Liver (tissue), 9 donors: Measurements from ENCODE around the gene POLD2. TPM values are rescaled to one million over a fixed set of nuclear protein-coding genes. Genes with fewer than 3 reads are reported as not detected.

ENCODE experiments used
- DNase-seq: peaks from one replicate; pipeline ENCODE4 v3.0.0-alpha.2; 2017; ENCODE audit warnings: low spot score
- H3K27ac ChIP-seq, 2 donors: one replicate each; pipeline ENCODE4 v1.7.0; 2013; ENCODE audit warnings: inconsistent platforms in 2 of 2, low read length in 2 of 2, control low read depth in 1 of 2, low read depth in 1 of 2, mild to moderate bottlenecking in 1 of 2
- H3K27me3 ChIP-seq, 4 donors: one replicate each; pipeline versions ENCODE4 v1.6.1 to v1.7.0; 2013; ENCODE audit warnings: low read length in 3 of 4, inconsistent platforms in 1 of 4, mild to moderate bottlenecking in 1 of 4, moderate library complexity in 1 of 4; ENCODE audit not compliant: control insufficient read depth in 4 of 4, insufficient read depth in 4 of 4
- H3K36me3 ChIP-seq, 4 donors: one replicate each; pipeline versions ENCODE4 v1.6.1 to v1.7.0; 2013; ENCODE audit warnings: low read length in 3 of 4, mild to moderate bottlenecking in 3 of 4, low read depth in 1 of 4, moderate library complexity in 1 of 4; ENCODE audit not compliant: control insufficient read depth in 4 of 4, insufficient read depth in 3 of 4
- H3K4me1 ChIP-seq, 4 donors: one replicate each; pipeline versions ENCODE4 v1.6.1 to v1.7.0; 2013; ENCODE audit warnings: low read length in 3 of 4, mild to moderate bottlenecking in 3 of 4, moderate library complexity in 1 of 4; ENCODE audit not compliant: control insufficient read depth in 4 of 4, insufficient read depth in 4 of 4
- H3K4me3 ChIP-seq, 3 donors: one replicate each; pipeline versions ENCODE4 v1.6.1 to v1.7.0; 2013; ENCODE audit warnings: low read length in 3 of 3, control low read depth in 1 of 3, low read depth in 1 of 3, mild to moderate bottlenecking in 1 of 3
- H3K9ac ChIP-seq, 2 donors: one replicate each; pipeline ENCODE4 v1.7.0; 2013; ENCODE audit warnings: low read length in 2 of 2, mild to moderate bottlenecking in 2 of 2, moderate library complexity in 2 of 2, control low read depth in 1 of 2, low read depth in 1 of 2
- H3K9me3 ChIP-seq, 4 donors: one replicate each; pipeline versions ENCODE4 v1.6.1 to v1.7.0; 2013; ENCODE audit warnings: low read length in 3 of 4; ENCODE audit not compliant: control insufficient read depth in 4 of 4
- EGR1 ChIP-seq, 2 donors: IDR thresholded peaks; 2 replicates each; pipeline ENCODE4 v1.6.1; 2016 to 2018; ENCODE audit warnings: antibody characterized with exemption in 2 of 2, low read depth in 2 of 2
- GABPA ChIP-seq, 2 donors: IDR thresholded peaks in 1 of 2; conservative IDR thresholded peaks in 1 of 2; 2 replicates each; pipeline ENCODE4 v1.6.1; 2016; ENCODE audit warnings: antibody characterized with exemption in 2 of 2, mild to moderate bottlenecking in 1 of 2, moderate library complexity in 1 of 2
- HNF4A ChIP-seq, 2 donors: conservative IDR thresholded peaks; 2 replicates each; pipeline ENCODE4 v1.6.1; 2016; ENCODE audit warnings: antibody characterized with exemption in 2 of 2, mild to moderate bottlenecking in 2 of 2
- HNF4G ChIP-seq: IDR thresholded peaks from 2 replicates; pipeline ENCODE4 v1.6.1; 2016; ENCODE audit warnings: antibody characterized with exemption
- NR2F2 ChIP-seq: IDR thresholded peaks from 2 replicates; pipeline ENCODE4 v1.6.1; 2016; ENCODE audit warnings: antibody characterized with exemption
- RXRA ChIP-seq, 2 donors: IDR thresholded peaks; 2 replicates each; pipeline ENCODE4 v1.6.1; 2017 to 2018; ENCODE audit warnings: antibody characterized with exemption in 2 of 2, mild to moderate bottlenecking in 1 of 2
- SP1 ChIP-seq: IDR thresholded peaks from 2 replicates; pipeline ENCODE4 v1.6.1; 2018; ENCODE audit warnings: antibody characterized with exemption, mild to moderate bottlenecking
- TAF1 ChIP-seq: conservative IDR thresholded peaks from 2 replicates; pipeline ENCODE4 v1.6.1; 2016; ENCODE audit warnings: antibody characterized with exemption, mild to moderate bottlenecking
- YY1 ChIP-seq: IDR thresholded peaks from 2 replicates; pipeline ENCODE4 v1.6.1; 2016; ENCODE audit warnings: antibody characterized with exemption, mild to moderate bottlenecking
- WGBS: extraction: QIAGEN DNeasy Blood & Tissue Kit; methylation state at CpG from one replicate; pipeline ENCODE4 v1.1.7; 2013; 5-methylcytosine and 5-hydroxymethylcytosine counted together
- polyA plus RNA-seq, 2 donors: library from polyadenylated mRNA; stranded (reverse) in 1 of 2; unstranded in 1 of 2; fragments of 200-250 nt in 1 of 2; fragments of >200 nt in 1 of 2; fragmentation: Nextera tagmentation in 1 of 2; extraction: Ambion mirVana in 1 of 2; gene quantifications; one replicate each; pipeline versions ENCODE4 v1.2.1 to v1.2.3, GENCODE V29; 2013 to 2015
- total RNA-seq, 2 donors: library from RNA; depleted of rRNA; stranded (reverse); fragments of >200 nt; gene quantifications; one replicate each; pipeline ENCODE4 v1.2.3, GENCODE V29; 2014
- donor health status: healthy.
- donor health status: healthy.
- donor health status: healthy.
- donor health status: healthy.
- donor health status: healthy.

The POLD2 gene
- total and polyA plus RNA-seq, 4 donors: 53.9 to 101 (median 85.3) TPM

DNA sequence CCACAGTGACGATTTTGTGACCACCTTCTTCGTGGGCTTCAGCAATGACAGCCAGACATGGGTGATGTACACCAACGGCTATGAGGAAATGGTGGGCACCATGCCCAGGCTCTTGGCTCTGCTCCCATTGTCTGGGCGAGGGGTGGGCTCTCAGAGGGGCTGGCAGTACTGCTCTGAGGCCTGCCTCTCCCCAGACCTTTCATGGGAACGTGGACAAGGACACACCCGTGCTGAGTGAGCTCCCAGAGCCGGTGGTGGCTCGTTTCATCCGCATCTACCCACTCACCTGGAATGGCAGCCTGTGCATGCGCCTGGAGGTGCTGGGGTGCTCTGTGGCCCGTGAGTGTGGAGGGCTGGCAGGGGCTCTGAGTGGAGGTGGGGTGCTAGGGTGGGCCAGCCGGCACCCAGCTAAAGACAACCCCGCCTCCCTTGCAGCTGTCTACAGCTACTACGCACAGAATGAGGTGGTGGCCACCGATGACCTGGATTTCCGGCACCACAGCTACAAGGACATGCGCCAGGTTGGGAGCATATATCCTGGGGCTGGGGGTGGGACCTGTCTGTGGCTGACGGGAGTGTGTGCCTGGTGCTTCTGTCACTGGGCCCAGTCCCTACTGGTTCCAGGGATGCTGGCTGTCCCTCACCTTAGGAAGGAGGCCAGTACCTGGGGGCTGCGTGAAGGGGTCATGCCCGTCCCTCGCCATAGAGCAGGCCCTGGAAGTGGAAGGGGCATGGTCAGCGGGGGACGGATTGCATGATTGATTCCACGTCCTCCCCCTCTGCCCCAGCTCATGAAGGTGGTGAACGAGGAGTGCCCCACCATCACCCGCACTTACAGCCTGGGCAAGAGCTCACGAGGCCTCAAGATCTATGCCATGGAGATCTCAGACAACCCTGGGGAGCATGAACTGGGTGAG, 12.4 kb downstream of the POLD2 start:
- no peak for DNase-seq
- WGBS: 84% methylated on average over 27 of the region's 27 CpGs

DNA sequence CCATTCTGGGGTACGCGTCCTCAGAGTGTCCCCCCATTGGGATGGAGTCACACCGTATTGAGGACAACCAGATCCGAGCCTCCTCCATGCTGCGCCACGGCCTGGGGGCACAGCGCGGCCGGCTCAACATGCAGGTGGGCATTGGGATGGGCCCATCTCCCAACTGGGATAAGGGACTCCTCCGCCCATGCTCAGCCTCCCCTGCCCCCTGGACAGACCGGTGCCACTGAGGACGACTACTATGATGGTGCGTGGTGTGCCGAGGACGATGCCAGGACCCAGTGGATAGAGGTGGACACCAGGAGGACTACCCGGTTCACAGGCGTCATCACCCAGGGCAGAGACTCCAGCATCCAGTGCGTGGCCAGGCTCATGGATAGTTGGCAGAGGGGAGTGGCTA, 13.4 kb downstream of the POLD2 start:
- no peaks in the 10 kb centered on the region for H3K27me3 ChIP-seq
- H3K4me1 ChIP-seq: peaks cover 0 to 4% (median 2%) of the 10 kb centered on the region in 4 donors
- WGBS: 94% methylated on average over 18 of the region's 18 CpGs
- no peak for TF ChIP-seq YY1
- H3K27ac ChIP-seq: no peak overlapping the region
- no peaks in the 10 kb centered on the region for H3K9me3 ChIP-seq
- peaks cover 0 to 6% (median 1%) of the 10 kb centered on the region in 4 donors for H3K36me3 ChIP-seq
- H3K4me3 ChIP-seq: no peak overlapping the region
- H3K9ac ChIP-seq: no peak overlapping the region
- DNase-seq: no peak

More for the DNA sequence above, 12.4 kb downstream of the POLD2 start:
- Histone ChIP-seq H3K4me3 (no peak overlapping the region), H3K36me3 (peaks cover 3 to 15% (median 8%) of the 10 kb centered on the region in 4 donors), H3K27ac (no peak overlapping the region), H3K27me3 (no peaks in the 10 kb centered on the region), H3K4me1 (peaks cover 0 to 4% (median 2%) of the 10 kb centered on the region in 4 donors), H3K9ac (no peak overlapping the region), H3K9me3 (no peaks in the 10 kb centered on the region)
- TF ChIP-seq NR2F2 (no peak), GABPA (IDR thresholded peaks at IDR 0.05 in 1 of 2, conservative IDR thresholded peaks at IDR 0.05 in 1 of 2) (no peak), SP1 (no peak), EGR1 (IDR thresholded peaks at IDR 0.05; ENCODE audit: low read depth in 2 of 2) (no peak), HNF4A (conservative IDR thresholded peaks at IDR 0.05) (no peak), TAF1 (no peak), RXRA (IDR thresholded peaks at IDR 0.05) (no peak)

DNA sequence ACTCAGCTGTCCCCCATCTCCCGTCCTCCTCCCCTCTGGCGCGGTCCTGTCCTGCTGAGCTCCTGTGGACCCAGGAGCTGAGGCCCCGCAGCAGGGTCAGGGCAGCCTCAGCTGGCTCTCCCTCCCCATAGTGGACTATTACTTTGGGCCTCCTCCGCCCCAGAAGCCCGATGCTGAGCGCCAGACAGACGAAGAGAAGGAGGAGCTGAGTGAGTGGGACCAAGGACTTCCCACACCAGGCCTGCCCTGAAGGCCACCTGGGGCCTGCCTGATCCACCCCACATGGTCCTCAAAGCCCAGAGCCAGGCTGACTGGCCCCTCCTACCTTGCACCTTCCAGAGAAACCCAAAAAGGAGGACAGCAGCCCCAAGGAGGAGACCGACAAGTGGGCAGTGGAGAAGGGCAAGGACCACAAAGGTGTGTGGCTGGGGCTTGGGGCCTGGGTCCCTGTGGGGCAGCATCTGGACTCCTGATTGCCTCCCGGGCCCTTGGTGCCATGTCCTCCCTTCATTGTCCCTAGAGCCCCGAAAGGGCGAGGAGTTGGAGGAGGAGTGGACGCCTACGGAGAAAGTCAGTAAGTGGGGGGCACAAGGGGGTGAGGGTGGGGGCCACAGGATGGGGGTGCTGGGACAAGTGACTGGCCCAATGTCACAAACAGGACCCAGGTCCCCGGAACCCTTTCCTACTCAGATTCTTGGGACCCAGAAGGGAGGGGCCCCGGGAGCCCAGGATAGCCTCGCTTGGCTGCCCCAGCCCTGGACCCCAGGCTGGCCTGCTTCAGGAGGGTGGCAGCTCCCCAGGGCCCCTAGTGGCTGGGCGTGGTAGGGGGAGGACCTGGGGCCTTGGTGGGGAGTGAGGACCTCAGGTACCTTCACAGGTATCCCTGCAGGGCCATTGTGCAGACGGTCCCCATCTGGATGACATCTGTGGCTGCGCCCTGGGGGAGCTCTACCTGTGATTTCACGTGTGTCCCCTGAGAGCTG, 14.3 kb downstream of the POLD2 start:
- no peak overlapping the region for H3K4me3 ChIP-seq
- no peak for TF ChIP-seq YY1
- no peak for TF ChIP-seq SP1
- TF ChIP-seq HNF4G: no peak
- no peaks in the 10 kb centered on the region for H3K36me3 ChIP-seq
- no peaks in the 10 kb centered on the region for H3K9me3 ChIP-seq
- no peak for DNase-seq
- peaks cover 0 to 7% (median 4%) of the 10 kb centered on the region in 4 donors for H3K4me1 ChIP-seq
- 90% methylated on average over 21 of the region's 21 CpGs for WGBS
- H3K9ac ChIP-seq: no peak overlapping the region
- H3K27me3 ChIP-seq: no peaks in the 10 kb centered on the region
- H3K27ac ChIP-seq: no peak overlapping the region
